HUES64 (cell line): Measurements from ENCODE around the gene GLOD4. TPM values are rescaled to one million over a fixed set of nuclear protein-coding genes. Genes with fewer than 3 reads are reported as not detected.
"Not testable (repeated sequence)": the region's sequence is repeated elsewhere in the genome, so short reads cannot be mapped to it uniquely, and the experiment has no call there.

Source experiments
- H3K27ac ChIP-seq: 2 replicates; pipeline ENCODE4 v1.7.0; 2013; ENCODE audit warnings: low read depth, low read length, inconsistent platforms
- H3K27me3 ChIP-seq: 2 replicates; pipeline ENCODE4 v1.6.1; 2013; ENCODE audit warnings: mild to moderate bottlenecking, low read length; ENCODE audit not compliant: insufficient read depth
- H3K36me3 ChIP-seq: 2 replicates; pipeline ENCODE4 v1.6.1; 2013; ENCODE audit warnings: mild to moderate bottlenecking, low read length; ENCODE audit not compliant: insufficient read depth
- H3K4me1 ChIP-seq: 2 replicates; pipeline ENCODE4 v1.6.1; 2013; ENCODE audit warnings: mild to moderate bottlenecking, low read length, moderate library complexity; ENCODE audit not compliant: insufficient read depth
- H3K4me3 ChIP-seq: 2 replicates; pipeline ENCODE4 v1.5.1; 2013; ENCODE audit warnings: mild to moderate bottlenecking, low read length, moderate library complexity
- H3K9ac ChIP-seq: 2 replicates; pipeline ENCODE4 v1.6.1; 2013; ENCODE audit warnings: mild to moderate bottlenecking, low read depth, low read length
- H3K9me3 ChIP-seq: 2 replicates; pipeline ENCODE4 v1.6.1; 2013; ENCODE audit warnings: low read depth, low read length; ENCODE audit not compliant: insufficient read depth
- WGBS: fragments of 150-250, 120-280 bp; methylation state at CpG from one replicate; pipeline ENCODE4 v1.1.7; 2013; ENCODE audit warnings: missing lambda C conversion rate; 5-methylcytosine and 5-hydroxymethylcytosine counted together
- polyA plus RNA-seq, 2 experiments: library from polyadenylated mRNA; stranded (reverse); fragments of 50-300 nt; gene quantifications; one replicate each; pipeline ENCODE4 v1.2.3, GENCODE V29; 2013

The GLOD4 gene, protein sequence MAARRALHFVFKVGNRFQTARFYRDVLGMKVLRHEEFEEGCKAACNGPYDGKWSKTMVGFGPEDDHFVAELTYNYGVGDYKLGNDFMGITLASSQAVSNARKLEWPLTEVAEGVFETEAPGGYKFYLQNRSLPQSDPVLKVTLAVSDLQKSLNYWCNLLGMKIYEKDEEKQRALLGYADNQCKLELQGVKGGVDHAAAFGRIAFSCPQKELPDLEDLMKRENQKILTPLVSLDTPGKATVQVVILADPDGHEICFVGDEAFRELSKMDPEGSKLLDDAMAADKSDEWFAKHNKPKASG
- 48.4 TPM for polyA plus RNA-seq (2013, experiment 1 of 2)
- polyA plus RNA-seq (2013, experiment 2 of 2), result 48.9 TPM

DNA sequence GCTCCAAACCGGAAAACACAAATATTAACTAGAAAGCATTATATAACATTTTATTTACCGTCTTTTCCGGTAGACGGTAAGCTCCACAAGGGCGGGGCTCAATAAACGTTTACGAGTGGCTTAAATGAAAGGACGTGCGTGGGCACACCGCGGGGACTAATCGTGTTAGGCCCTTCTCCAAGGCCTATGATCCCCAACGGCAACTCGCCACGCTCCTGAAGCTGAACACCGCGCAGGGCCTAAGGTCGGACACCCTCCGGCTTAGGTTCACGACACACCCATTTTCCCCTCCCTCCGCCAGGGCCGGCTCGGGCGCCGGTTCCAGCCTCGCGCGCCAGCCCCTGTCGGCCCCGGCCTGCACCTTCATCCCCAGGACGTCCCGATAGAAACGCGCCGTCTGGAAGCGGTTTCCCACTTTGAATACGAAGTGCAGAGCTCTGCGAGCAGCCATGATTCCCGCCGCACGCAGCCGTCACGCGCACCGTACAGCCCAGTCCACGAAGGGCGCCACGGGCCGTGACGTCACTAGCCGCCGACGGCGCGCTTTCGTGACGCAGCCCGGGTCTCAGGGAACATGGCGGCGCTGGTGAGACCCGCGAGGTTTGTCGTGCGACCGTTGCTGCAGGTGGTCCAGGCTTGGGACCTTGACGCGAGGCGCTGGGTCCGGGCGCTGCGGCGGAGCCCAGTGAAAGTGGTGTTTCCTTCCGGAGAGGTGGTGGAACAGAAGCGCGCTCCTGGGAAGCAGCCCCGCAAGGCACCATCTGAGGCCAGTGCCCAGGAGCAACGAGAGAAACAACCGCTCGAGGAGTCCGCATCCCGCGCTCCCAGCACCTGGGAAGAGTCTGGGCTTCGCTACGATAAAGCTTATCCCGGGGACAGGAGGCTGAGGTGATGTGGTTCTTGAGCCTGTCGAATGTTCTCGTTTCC is at the start of gene GLOD4, which contains the start of gene MRM3:
Gene GLOD4 (minus strand): TSS at position 476 of the 927 bp plus-strand sequence. CDS start 25 bp downstream, at position 451.
Gene MRM3 (plus strand): TSS at position 549 of the 927 bp plus-strand sequence. CDS start 26 bp downstream, at position 575.
- H3K36me3 ChIP-seq, result peaks cover 42% of the 10 kb centered on the region
- no peaks in the 10 kb centered on the region; the same call in 1 of the 2 replicates for H3K4me1 ChIP-seq
- H3K4me3 ChIP-seq, result peak within 1 kb of the TSS; percentile 94
- no peaks in the 10 kb centered on the region for H3K27me3 ChIP-seq
- H3K27ac ChIP-seq, result peak within 1 kb of the TSS; percentile 89
- H3K9ac ChIP-seq, result peak within 1 kb of the TSS; percentile 92
- no peaks in the 10 kb centered on the region for H3K9me3 ChIP-seq
- WGBS, result under 1% methylated on average over 87 of the region's 87 CpGs

DNA sequence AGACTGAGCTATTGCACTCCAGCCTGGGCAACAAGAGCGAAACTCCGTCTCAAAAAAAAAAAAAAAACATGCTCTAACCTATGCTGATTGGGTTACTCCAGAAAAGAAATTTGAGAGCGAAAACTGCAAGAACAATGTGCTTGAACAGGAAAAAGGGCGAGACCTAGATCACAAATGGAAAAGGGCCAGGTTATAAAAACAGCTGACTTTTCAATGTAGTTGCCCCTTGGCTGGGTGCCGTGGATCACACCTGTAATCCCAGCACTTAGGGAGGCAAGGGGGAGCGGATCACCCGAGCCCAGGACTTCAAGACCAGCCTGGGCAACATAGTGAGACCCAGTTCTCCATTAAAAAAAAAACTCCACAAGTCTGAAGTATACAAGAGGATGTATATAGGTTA is 48.9 kb upstream of the GLOD4 start:
- Histone ChIP-seq H3K27ac (no peak overlapping the region), H3K27me3 (no peaks in the 10 kb centered on the region), H3K36me3 (peaks cover under 1% of the 10 kb centered on the region; the same call in 1 of the 2 replicates), H3K4me3 (no peak overlapping the region), H3K4me1 (no peaks in the 10 kb centered on the region; the same call in 1 of the 2 replicates), H3K9me3 (no peaks in the 10 kb centered on the region), H3K9ac (no peak overlapping the region)
- WGBS, result 90% methylated on average over 7 of the region's 7 CpGs

DNA sequence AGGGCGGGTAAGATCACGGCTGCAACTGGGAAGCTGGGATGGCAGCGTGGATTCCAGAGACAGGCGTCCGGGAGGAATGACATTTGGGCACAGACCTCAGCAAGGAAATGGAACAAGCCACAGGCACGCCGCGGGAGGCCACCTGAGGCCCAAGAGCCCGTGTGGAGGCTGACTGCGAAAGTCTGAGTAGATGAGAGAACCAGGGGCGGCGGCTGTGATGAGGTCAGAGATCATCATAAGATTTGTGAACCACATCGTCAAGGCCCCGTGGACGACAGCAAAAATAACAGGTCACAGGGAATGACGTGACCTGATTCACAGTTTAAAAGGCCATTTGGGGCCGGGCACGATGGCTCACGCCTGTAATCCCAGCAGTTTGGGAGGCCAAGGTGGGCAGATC is 48.3 kb upstream of the GLOD4 start:
- WGBS, result 84% methylated on average over 19 of the region's 19 CpGs
- Histone ChIP-seq H3K36me3 (peaks cover 6% of the 10 kb centered on the region), H3K27me3 (no peaks in the 10 kb centered on the region), H3K27ac (no peak overlapping the region), H3K4me1 (no peaks in the 10 kb centered on the region; the same call in 1 of the 2 replicates), H3K9me3 (no peaks in the 10 kb centered on the region), H3K9ac (no peak overlapping the region), H3K4me3 (no peak overlapping the region)

DNA sequence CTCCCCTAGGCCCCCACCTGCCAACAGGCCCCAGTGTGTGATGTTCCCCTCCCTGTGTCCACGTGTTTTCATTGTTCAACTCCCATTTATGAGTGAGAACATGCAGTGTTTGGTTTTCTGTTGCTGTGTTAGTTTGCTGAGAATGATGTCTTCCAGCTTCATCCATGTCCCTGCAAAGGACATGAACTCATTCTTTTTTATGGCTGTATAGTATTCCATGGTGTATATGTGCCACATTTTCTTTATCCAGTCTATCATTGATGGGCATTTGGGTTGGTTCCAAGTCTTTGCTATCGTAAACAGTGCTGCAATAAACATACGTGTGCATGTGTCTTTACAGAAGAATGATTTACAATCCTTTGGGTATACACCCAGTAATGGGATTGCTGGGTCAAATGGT is 47.5 kb upstream of the GLOD4 start:
- not testable (repeated sequence) for H3K27me3 ChIP-seq, H3K4me3 ChIP-seq, H3K9ac ChIP-seq, H3K9me3 ChIP-seq, H3K27ac ChIP-seq, H3K4me1 ChIP-seq
- WGBS, result 83% methylated on average over 1 of the region's 3 CpGs
- peaks cover 14% of the 10 kb centered on the region for H3K36me3 ChIP-seq

DNA sequence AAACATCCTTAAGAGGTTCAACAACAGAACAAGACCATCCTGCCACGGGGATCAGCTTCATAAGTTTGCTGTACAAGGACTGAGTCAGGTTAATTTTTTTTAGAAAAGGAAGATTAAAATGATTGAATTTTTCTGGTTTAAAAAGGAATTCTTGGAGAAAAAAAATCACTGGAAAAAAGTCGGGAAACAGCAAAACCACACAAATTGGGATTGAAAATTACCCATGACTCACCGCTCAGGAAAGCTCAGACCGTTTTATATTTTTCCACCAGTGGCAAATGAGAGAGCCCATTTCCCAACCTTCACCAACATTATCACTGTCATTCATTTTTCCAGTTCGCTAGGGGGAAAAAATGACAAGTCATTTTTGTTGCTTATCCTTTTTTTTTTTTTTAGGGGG is 46.7 kb upstream of the GLOD4 start:
- Histone ChIP-seq H3K4me3 (no peak overlapping the region), H3K9me3 (no peaks in the 10 kb centered on the region), H3K4me1 (no peaks in the 10 kb centered on the region), H3K27me3 (no peaks in the 10 kb centered on the region), H3K27ac (no peak overlapping the region), H3K9ac (no peak overlapping the region), H3K36me3 (peaks cover 19% of the 10 kb centered on the region)
- 97% methylated on average over 5 of the region's 5 CpGs for WGBS

DNA sequence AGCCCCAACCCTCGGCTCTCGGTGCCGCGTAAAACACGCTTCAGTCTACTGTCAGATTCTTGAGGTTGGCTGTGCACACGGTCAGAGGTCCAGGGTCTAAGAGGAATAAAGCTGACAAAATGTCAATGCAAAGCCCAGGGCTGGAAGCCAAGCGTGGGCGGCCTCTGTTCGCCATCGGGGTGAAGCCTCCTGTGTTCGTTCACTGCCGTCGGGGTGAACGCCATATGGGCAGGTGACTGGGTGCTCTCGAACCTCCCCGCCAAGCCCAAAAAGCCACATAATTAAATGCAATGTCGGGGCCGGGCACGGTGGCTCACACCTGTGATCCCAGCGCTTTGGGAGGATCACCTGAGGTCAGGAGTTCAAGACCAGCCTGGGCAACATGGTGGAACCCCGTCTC is 44.7 kb upstream of the GLOD4 start:
- Histone ChIP-seq H3K9me3 (no peaks in the 10 kb centered on the region), H3K27ac (no peak overlapping the region), H3K9ac (no peak overlapping the region), H3K36me3 (peaks cover 36% of the 10 kb centered on the region), H3K27me3 (no peaks in the 10 kb centered on the region), H3K4me1 (no peaks in the 10 kb centered on the region), H3K4me3 (no peak overlapping the region)
- 97% methylated on average over 21 of the region's 21 CpGs for WGBS

DNA sequence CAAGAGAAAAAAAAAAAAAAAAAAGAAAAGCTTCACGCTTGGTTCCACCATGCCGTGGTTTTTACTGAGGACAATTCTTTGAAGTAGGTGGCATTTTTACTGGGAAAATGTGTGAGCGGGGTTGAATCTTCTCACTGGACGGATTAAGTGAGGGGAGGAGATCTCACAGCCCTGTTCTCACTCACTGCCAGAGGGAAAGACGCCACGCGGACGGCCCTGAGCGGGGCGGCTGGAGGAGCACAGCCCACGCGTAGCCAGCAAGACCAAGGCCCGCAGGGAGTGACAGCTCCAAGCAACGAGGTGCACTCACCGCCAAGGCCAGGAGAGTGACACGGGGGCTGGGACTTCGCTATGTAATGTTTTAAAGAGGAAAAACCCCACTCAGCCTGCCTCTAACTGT is 43.1 kb upstream of the GLOD4 start:
- H3K4me1 ChIP-seq, result no peaks in the 10 kb centered on the region
- WGBS, result 90% methylated on average over 17 of the region's 17 CpGs
- no peaks in the 10 kb centered on the region for H3K27me3 ChIP-seq
- H3K4me3 ChIP-seq, result no peak overlapping the region
- no peaks in the 10 kb centered on the region for H3K9me3 ChIP-seq
- no peak overlapping the region for H3K9ac ChIP-seq
- peaks cover 38% of the 10 kb centered on the region for H3K36me3 ChIP-seq
- no peak overlapping the region for H3K27ac ChIP-seq

DNA sequence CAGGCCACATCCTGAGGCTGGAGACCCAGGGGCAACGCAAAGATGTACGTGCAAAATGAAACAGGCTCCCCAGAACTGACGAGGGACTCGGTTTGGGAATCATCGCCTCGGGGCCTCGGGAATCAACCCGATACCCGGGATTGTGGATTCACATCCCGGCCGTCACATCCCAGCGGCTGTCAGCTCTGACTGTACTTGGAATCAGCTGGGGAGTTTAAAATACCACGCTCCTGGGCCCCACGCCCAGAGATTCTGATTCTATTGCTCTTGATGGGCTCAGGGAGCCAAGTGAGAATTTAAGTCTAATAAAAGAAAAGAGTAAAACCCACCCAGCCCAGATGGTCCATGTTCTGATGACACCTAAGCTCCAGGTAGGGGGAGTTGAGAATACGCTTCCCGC is 42.3 kb upstream of the GLOD4 start:
- H3K9ac ChIP-seq, result no peak overlapping the region
- H3K27ac ChIP-seq, result no peak overlapping the region
- no peaks in the 10 kb centered on the region for H3K9me3 ChIP-seq
- H3K4me3 ChIP-seq, result no peak overlapping the region
- no peaks in the 10 kb centered on the region for H3K4me1 ChIP-seq
- peaks cover 47% of the 10 kb centered on the region for H3K36me3 ChIP-seq
- no peaks in the 10 kb centered on the region for H3K27me3 ChIP-seq
- WGBS, result 95% methylated on average over 16 of the region's 16 CpGs

DNA sequence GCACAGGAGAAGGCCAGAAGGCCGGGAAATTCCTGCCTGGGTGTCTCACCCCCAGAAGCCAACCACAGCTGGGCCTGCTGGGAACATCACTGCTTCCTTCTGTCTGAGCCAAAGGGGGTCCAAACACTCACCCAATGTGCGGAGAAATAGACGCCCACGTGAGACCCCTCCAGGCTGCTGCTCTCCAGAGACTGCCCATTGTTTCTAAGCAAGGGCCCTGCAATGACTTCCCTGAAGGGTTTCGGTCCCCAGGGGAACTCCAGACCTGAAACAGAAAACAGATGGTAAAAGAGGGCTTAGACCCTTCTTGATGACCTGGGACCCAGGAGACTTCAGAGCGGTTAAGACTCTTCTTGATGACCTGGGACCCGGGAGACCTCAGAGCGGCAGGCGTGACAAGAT is 41.4 kb upstream of the GLOD4 start:
- Histone ChIP-seq H3K4me3 (no peak overlapping the region), H3K9me3 (no peaks in the 10 kb centered on the region), H3K27ac (no peak overlapping the region), H3K9ac (no peak overlapping the region), H3K36me3 (peaks cover 51% of the 10 kb centered on the region), H3K4me1 (no peaks in the 10 kb centered on the region), H3K27me3 (no peaks in the 10 kb centered on the region)
- 89% methylated on average over 9 of the region's 9 CpGs for WGBS

DNA sequence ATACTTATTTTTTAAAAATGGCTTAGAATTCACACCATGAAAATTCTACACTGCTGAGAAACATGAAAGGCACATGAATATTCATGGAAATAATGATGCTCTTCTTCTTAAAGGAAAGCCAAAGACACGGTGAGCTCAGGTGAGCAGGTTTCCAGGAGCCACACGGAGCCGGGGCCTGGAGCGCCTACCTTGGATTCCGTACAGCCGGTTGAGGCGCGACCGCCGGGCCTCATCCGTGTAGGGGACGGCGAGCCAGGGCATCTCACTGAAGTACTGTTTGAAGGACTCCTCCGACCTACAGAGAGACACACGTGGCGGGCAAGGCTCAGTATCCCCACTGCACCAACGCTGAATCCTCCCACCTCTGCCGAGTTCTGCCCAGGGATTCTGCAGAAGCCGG is 37.2 kb upstream of the GLOD4 start:
- H3K4me3 ChIP-seq, result no peak overlapping the region
- H3K9me3 ChIP-seq, result no peaks in the 10 kb centered on the region
- H3K36me3 ChIP-seq, result peaks cover 69% of the 10 kb centered on the region
- WGBS, result 97% methylated on average over 19 of the region's 19 CpGs
- no peak overlapping the region for H3K9ac ChIP-seq
- no peak overlapping the region for H3K27ac ChIP-seq
- H3K4me1 ChIP-seq, result no peaks in the 10 kb centered on the region
- H3K27me3 ChIP-seq, result no peaks in the 10 kb centered on the region

DNA sequence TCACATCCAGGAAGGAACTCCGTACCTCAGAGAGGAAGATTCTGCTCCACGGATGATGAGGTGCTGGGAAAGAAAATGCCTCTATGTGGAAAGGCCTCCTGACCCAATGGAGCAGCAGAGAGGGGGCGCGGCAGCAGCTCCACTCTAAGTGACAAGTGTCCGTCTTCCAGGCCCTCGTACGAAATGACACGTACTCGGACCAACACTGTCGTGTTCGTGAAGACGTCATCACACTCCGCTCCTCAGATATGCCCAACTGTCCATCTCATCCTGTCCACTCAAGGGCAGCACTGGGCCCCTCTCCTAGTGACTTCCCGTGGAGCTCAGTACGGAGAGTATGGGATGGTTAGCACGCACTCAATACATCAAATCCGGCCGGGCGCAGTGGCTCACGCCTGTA is 32.3 kb upstream of the GLOD4 start:
- H3K27me3 ChIP-seq, result no peaks in the 10 kb centered on the region
- H3K9me3 ChIP-seq, result no peaks in the 10 kb centered on the region
- H3K4me3 ChIP-seq, result no peak overlapping the region
- peaks cover 65% of the 10 kb centered on the region for H3K36me3 ChIP-seq
- H3K9ac ChIP-seq, result no peak overlapping the region
- no peak overlapping the region for H3K27ac ChIP-seq
- H3K4me1 ChIP-seq, result no peaks in the 10 kb centered on the region
- WGBS, result 97% methylated on average over 20 of the region's 20 CpGs
